HEK293 (cell line): Measurements from ENCODE around the gene NT5DC3.

Experiments
- CTCF ChIA-PET: fragments of 350-600 bp; formaldehyde crosslinking; extraction: SDS; loops from one replicate; lab custom pipeline; 2021; ENCODE audit warnings: antibody characterized with exemption; lab: Yijun Ruan, JAX
- POLR2A ChIA-PET: fragments of 300-600 bp; formaldehyde crosslinking; extraction: SDS; loops from one replicate; lab custom pipeline; 2020; ENCODE audit warnings: antibody characterized with exemption, inconsistent platforms; lab: Yijun Ruan, JAX
- H3K27ac ChIP-seq: fragments of 200-500 bp; sonication (Bioruptor generic); 2 replicates; pipeline ENCODE4 v1.5.1; 2014; ENCODE audit warnings: low read depth, low read length, control low read depth, inconsistent platforms; ENCODE audit errors: extremely low read depth
- H3K36me3 ChIP-seq, 2 experiments: fragments of 200-500 bp in 1 of 2; sonication (Bioruptor generic) in 1 of 2; 1 replicate in 1 of 2; 2 replicates in 1 of 2; pipeline ENCODE4 v1.5.1; 2014 to 2017; ENCODE audit warnings: inconsistent platforms in 2 of 2, low read length in 2 of 2; ENCODE audit not compliant: control insufficient read depth in 2 of 2, insufficient read depth in 1 of 2
- H3K4me1 ChIP-seq: fragments of 200-500 bp; sonication (Bioruptor generic); 2 replicates; pipeline ENCODE4 v1.5.1; 2014; ENCODE audit warnings: mild to moderate bottlenecking, low read length, inconsistent platforms; ENCODE audit not compliant: control insufficient read depth, insufficient read depth
- H3K4me3 ChIP-seq: 2 replicates; pipeline ENCODE4 v1.5.1; 2011; ENCODE audit warnings: low read depth, mild to moderate bottlenecking, control low read depth, low read length, moderate library complexity
- H3K9me3 ChIP-seq: fragments of 200-500 bp; sonication (Bioruptor generic); 2 replicates; pipeline ENCODE4 v1.5.1; 2014; ENCODE audit warnings: low read depth, low read length, inconsistent platforms; ENCODE audit not compliant: control insufficient read depth, insufficient read depth
- GLIS1 ChIP-seq: fragments of 450-650 bp; formaldehyde crosslinking; IDR thresholded peaks from 2 replicates; pipeline ENCODE4 v1.5.1; 2016; ENCODE audit warnings: missing biosample characterization, missing genetic modification characterization
- IKZF3 ChIP-seq: fragments of 450-650 bp; IDR thresholded peaks from 2 replicates; pipeline ENCODE4 v1.5.0; 2018; ENCODE audit warnings: missing biosample characterization, mild to moderate bottlenecking, missing genetic modification characterization, moderate library complexity
- OSR2 ChIP-seq: fragments of 450-650 bp; formaldehyde crosslinking; IDR thresholded peaks from 2 replicates; pipeline ENCODE4 v1.5.1; 2016; ENCODE audit warnings: missing biosample characterization, missing genetic modification characterization
- PATZ1 ChIP-seq: fragments of 450-650 bp; formaldehyde crosslinking; IDR thresholded peaks from 2 replicates; pipeline ENCODE4 v1.5.1; 2016; ENCODE audit warnings: missing biosample characterization, missing genetic modification characterization
- SP7 ChIP-seq: fragments of 450-650 bp; formaldehyde crosslinking; IDR thresholded peaks from 2 replicates; pipeline ENCODE4 v1.5.1; 2016; ENCODE audit warnings: missing biosample characterization, missing genetic modification characterization
- ZBTB17 ChIP-seq: fragments of 450-650 bp; formaldehyde crosslinking; IDR thresholded peaks from 2 replicates; pipeline ENCODE4 v1.5.1; 2016; ENCODE audit warnings: missing biosample characterization, missing genetic modification characterization
- ZBTB21 ChIP-seq: fragments of 450-650 bp; formaldehyde crosslinking; IDR thresholded peaks from 2 replicates; pipeline ENCODE4 v1.5.1; 2017; ENCODE audit warnings: missing biosample characterization, missing genetic modification characterization
- ZBTB48 ChIP-seq: fragments of 450-650 bp; formaldehyde crosslinking; IDR thresholded peaks from 2 replicates; pipeline ENCODE4 v1.5.1; 2016; ENCODE audit warnings: missing biosample characterization, missing genetic modification characterization
- ZFP69B ChIP-seq: fragments of 450-650 bp; formaldehyde crosslinking; IDR thresholded peaks from 2 replicates; pipeline ENCODE4 v1.5.1; 2016; ENCODE audit warnings: missing biosample characterization, missing genetic modification characterization
- ZIC2 ChIP-seq: fragments of 450-650 bp; formaldehyde crosslinking; IDR thresholded peaks from 2 replicates; pipeline ENCODE4 v1.5.1; 2016; ENCODE audit warnings: missing biosample characterization, missing genetic modification characterization
- ZNF335 ChIP-seq: fragments of 450-650 bp; formaldehyde crosslinking; conservative IDR thresholded peaks from 2 replicates; pipeline ENCODE4 v1.5.1; 2016; ENCODE audit warnings: missing biosample characterization, missing genetic modification characterization
- ZNF621 ChIP-seq: fragments of 450-650 bp; formaldehyde crosslinking; IDR thresholded peaks from 2 replicates; pipeline ENCODE4 v1.5.1; 2017; ENCODE audit warnings: missing biosample characterization, missing genetic modification characterization
- ZNF664 ChIP-seq: fragments of 450-650 bp; formaldehyde crosslinking; IDR thresholded peaks from 2 replicates; pipeline ENCODE4 v1.5.1; 2016; ENCODE audit warnings: missing biosample characterization, missing genetic modification characterization
- TF ChIP-seq, protein P1 (sequence below): fragments of 450-650 bp; formaldehyde crosslinking; IDR thresholded peaks from 2 replicates; pipeline ENCODE4 v1.5.1; 2016; ENCODE audit warnings: missing biosample characterization, missing genetic modification characterization, low read depth
- TF ChIP-seq, protein P2 (sequence below): fragments of 450-650 bp; formaldehyde crosslinking; IDR thresholded peaks from 2 replicates; pipeline ENCODE4 v1.5.1; 2017; ENCODE audit warnings: missing biosample characterization, mild to moderate bottlenecking, missing genetic modification characterization, moderate library complexity
- TF ChIP-seq, protein P3 (sequence below): sonication (generic); formaldehyde crosslinking; IDR thresholded peaks from 2 replicates; pipeline ENCODE4 v1.8.1; 2022; ENCODE audit warnings: mild to moderate bottlenecking, moderate library complexity, missing genetic modification reagents
- TF ChIP-seq, protein P4 (sequence below): fragments of 450-650 bp; formaldehyde crosslinking; IDR thresholded peaks from 2 replicates; pipeline ENCODE4 v1.5.1; 2017; ENCODE audit warnings: missing biosample characterization, missing genetic modification characterization
- TF ChIP-seq, protein P5 (sequence below): fragments of 450-650 bp; formaldehyde crosslinking; IDR thresholded peaks from 2 replicates; pipeline ENCODE4 v1.5.1; 2016; ENCODE audit warnings: missing biosample characterization, missing genetic modification characterization

The NT5DC3 gene

GRCh38 chr12:103880299-103881142 lies 39.5 kb upstream of the NT5DC3 start (continued):
- TF ChIP-seq, protein P1, sequence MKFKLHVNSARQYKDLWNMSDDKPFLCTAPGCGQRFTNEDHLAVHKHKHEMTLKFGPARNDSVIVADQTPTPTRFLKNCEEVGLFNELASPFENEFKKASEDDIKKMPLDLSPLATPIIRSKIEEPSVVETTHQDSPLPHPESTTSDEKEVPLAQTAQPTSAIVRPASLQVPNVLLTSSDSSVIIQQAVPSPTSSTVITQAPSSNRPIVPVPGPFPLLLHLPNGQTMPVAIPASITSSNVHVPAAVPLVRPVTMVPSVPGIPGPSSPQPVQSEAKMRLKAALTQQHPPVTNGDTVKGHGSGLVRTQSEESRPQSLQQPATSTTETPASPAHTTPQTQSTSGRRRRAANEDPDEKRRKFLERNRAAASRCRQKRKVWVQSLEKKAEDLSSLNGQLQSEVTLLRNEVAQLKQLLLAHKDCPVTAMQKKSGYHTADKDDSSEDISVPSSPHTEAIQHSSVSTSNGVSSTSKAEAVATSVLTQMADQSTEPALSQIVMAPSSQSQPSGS (tag by site-specific recombination) = peak; percentile 93
- TF ChIP-seq ZIC2 (tag by site-specific recombination) (peak; percentile 97), ZBTB17 (tag by site-specific recombination) (peak; percentile 52; the same call in 1 of the 2 replicates), ZNF664 (tag by site-specific recombination) (no peak), ZBTB21 (peak; percentile 51; the same call in 1 of the 2 replicates), PATZ1 (tag by site-specific recombination) (peak; percentile 65), IKZF3 (tag by site-specific recombination) (peak; percentile 44), ZNF335 (tag by site-specific recombination) (peak; percentile 64), ZNF621 (tag by site-specific recombination) (no peak), ZFP69B (0 out of 2 replicates have a peak, but pooled peaks have one; percentile 26), ZBTB48 (tag by site-specific recombination) (0 out of 2 replicates have a peak, but pooled peaks have one; percentile 53), SP7 (0 out of 2 replicates have a peak, but pooled peaks have one; percentile 24), OSR2 (tag by site-specific recombination) (peak; percentile 74)
- TF ChIP-seq, protein P2, sequence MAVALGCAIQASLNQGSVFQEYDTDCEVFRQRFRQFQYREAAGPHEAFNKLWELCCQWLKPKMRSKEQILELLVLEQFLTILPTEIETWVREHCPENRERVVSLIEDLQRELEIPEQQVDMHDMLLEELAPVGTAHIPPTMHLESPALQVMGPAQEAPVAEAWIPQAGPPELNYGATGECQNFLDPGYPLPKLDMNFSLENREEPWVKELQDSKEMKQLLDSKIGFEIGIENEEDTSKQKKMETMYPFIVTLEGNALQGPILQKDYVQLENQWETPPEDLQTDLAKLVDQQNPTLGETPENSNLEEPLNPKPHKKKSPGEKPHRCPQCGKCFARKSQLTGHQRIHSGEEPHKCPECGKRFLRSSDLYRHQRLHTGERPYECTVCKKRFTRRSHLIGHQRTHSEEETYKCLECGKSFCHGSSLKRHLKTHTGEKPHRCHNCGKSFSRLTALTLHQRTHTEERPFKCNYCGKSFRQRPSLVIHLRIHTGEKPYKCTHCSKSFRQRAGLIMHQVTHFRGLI (tag by site-specific recombination) = no peak
- TF ChIP-seq, protein P3, sequence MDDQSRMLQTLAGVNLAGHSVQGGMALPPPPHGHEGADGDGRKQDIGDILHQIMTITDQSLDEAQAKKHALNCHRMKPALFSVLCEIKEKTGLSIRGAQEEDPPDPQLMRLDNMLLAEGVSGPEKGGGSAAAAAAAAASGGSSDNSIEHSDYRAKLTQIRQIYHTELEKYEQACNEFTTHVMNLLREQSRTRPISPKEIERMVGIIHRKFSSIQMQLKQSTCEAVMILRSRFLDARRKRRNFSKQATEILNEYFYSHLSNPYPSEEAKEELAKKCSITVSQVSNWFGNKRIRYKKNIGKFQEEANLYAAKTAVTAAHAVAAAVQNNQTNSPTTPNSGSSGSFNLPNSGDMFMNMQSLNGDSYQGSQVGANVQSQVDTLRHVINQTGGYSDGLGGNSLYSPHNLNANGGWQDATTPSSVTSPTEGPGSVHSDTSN (CRISPR knock-in tag) = no peak
- TF ChIP-seq, protein P4, sequence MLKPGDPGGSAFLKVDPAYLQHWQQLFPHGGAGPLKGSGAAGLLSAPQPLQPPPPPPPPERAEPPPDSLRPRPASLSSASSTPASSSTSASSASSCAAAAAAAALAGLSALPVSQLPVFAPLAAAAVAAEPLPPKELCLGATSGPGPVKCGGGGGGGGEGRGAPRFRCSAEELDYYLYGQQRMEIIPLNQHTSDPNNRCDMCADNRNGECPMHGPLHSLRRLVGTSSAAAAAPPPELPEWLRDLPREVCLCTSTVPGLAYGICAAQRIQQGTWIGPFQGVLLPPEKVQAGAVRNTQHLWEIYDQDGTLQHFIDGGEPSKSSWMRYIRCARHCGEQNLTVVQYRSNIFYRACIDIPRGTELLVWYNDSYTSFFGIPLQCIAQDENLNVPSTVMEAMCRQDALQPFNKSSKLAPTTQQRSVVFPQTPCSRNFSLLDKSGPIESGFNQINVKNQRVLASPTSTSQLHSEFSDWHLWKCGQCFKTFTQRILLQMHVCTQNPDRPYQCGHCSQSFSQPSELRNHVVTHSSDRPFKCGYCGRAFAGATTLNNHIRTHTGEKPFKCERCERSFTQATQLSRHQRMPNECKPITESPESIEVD (tag by site-specific recombination) = peak; percentile 64

GRCh38 chr12:103879878-103880277 lies 38.8 kb upstream of the NT5DC3 start:
- ChIA-PET POLR2A (interaction anchor here (1.0 to 1.2 kb wide), 3 partner anchors 50 to 258 kb away, joined by 3 read pairs; partner anchors contain the start of genes HSP90B1, NFYB and TDG), CTCF (interaction anchor here (0.6 to 2.4 kb wide), 6 partner anchors 9 to 229 kb away, joined by 3 to 8 read pairs (median 4); partner anchors contain the start of gene NT5DC3)
- TF ChIP-seq GLIS1 (tag by site-specific recombination) = peak; percentile 59
- TF ChIP-seq, protein P5, sequence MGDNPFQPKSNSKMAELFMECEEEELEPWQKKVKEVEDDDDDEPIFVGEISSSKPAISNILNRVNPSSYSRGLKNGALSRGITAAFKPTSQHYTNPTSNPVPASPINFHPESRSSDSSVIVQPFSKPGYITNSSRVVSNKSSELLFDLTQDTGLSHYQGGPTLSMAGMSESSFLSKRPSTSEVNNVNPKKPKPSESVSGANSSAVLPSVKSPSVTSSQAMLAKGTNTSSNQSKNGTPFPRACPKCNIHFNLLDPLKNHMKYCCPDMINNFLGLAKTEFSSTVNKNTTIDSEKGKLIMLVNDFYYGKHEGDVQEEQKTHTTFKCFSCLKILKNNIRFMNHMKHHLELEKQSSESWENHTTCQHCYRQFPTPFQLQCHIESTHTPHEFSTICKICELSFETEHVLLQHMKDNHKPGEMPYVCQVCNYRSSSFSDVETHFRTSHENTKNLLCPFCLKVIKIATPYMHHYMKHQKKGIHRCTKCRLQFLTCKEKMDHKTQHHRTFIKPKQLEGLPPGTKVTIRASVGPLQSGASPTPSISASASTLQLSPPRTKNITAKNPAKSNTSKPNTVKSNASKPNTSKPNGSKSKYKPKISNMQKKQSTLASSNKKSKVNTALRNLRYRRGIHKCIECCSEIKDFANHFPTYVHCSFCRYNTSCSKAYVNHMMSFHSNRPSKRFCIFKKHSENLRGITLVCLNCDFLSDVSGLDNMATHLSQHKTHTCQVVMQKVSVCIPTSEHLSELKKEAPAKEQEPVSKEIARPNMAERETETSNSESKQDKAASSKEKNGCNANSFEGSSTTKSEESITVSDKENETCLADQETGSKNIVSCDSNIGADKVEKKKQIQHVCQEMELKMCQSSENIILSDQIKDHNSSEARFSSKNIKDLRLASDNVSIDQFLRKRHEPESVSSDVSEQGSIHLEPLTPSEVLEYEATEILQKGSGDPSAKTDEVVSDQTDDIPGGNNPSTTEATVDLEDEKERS (tag by site-specific recombination) = no peak

More at GRCh38 chr12:103879878-103880277, 38.8 kb upstream of the NT5DC3 start:
- H3K4me3 ChIP-seq = no peak overlapping the region
- no peaks in the 10 kb centered on the region for H3K36me3 ChIP-seq
- peaks cover 9% of the 10 kb centered on the region for H3K4me1 ChIP-seq
- H3K27ac ChIP-seq = no peak overlapping the region
- H3K9me3 ChIP-seq = no peaks in the 10 kb centered on the region
